SK-N-SH treated with all-trans-retinoic acid at 6 μM for 48 hours (cell line): ENCODE results near the gene LPP.

Experiments used
- ATAC-seq: fragments of 200-7000 bp; cut with Tn5 transposase; 3 replicates; pipeline ENCODE4 v1.9.1; 2020; ENCODE audit warnings: mild to moderate bottlenecking, moderate library complexity
- ARNTL ChIP-seq: fragments of 450-650 bp; formaldehyde crosslinking; IDR thresholded peaks from 2 replicates; pipeline ENCODE4 v1.5.0; 2020; ENCODE audit warnings: low read depth, mild to moderate bottlenecking, moderate library complexity, borderline replicate concordance
- BACH2 ChIP-seq: fragments of 250-450 bp; sonication (Bioruptor Pico); IDR thresholded peaks from 2 replicates; pipeline ENCODE4 v1.9.0; 2021; ENCODE audit warnings: mild to moderate bottlenecking, borderline replicate concordance
- CREB5 ChIP-seq: fragments of 250-450 bp; sonication (Bioruptor Pico); IDR thresholded peaks from 2 replicates; pipeline ENCODE4 v1.5.1; 2020; ENCODE audit warnings: low read depth, mild to moderate bottlenecking, moderate library complexity
- CSDC2 ChIP-seq: fragments of 250-450 bp; sonication (Bioruptor Pico); IDR thresholded peaks from 2 replicates; pipeline ENCODE4 v1.5.0; 2020; ENCODE audit warnings: mild to moderate bottlenecking, moderate library complexity
- ESRRG ChIP-seq: fragments of 250-450 bp; sonication (Bioruptor Pico); IDR thresholded peaks from 2 replicates; pipeline ENCODE4 v1.6.1; 2021; ENCODE audit warnings: mild to moderate bottlenecking
- GLIS3 ChIP-seq: fragments of 250-450 bp; sonication (Bioruptor Pico); IDR thresholded peaks from 2 replicates; pipeline ENCODE4 v1.5.0; 2020; ENCODE audit warnings: mild to moderate bottlenecking, moderate library complexity
- OSR1 ChIP-seq: fragments of 250-450 bp; sonication (Bioruptor Pico); IDR thresholded peaks from 2 replicates; pipeline ENCODE4 v1.8.0; 2022; ENCODE audit warnings: moderate library complexity, mild to moderate bottlenecking, inconsistent platforms
- PATZ1 ChIP-seq: fragments of 250-450 bp; sonication (Bioruptor Pico); IDR thresholded peaks from 2 replicates; pipeline ENCODE4 v1.8.0; 2020; ENCODE audit warnings: mild to moderate bottlenecking, moderate library complexity, borderline replicate concordance
- POU6F1 ChIP-seq: fragments of 250-450 bp; sonication (Bioruptor Pico); IDR thresholded peaks from 2 replicates; pipeline ENCODE4 v1.8.0; 2021; ENCODE audit warnings: low read depth, mild to moderate bottlenecking, moderate library complexity, borderline replicate concordance
- PPARA ChIP-seq: fragments of 250-450 bp; sonication (Bioruptor Pico); IDR thresholded peaks from 2 replicates; pipeline ENCODE4 v1.5.0; 2020; ENCODE audit warnings: mild to moderate bottlenecking, borderline replicate concordance
- RARB ChIP-seq: fragments of 250-450 bp; sonication (Bioruptor Pico); IDR thresholded peaks from 2 replicates; pipeline ENCODE4 v1.8.0; 2021; ENCODE audit warnings: mild to moderate bottlenecking, moderate library complexity
- SNAI2 ChIP-seq: fragments of 250-450 bp; sonication (Bioruptor Pico); IDR thresholded peaks from 2 replicates; pipeline ENCODE4 v1.5.0; 2020; ENCODE audit warnings: mild to moderate bottlenecking, moderate library complexity
- TCF4 ChIP-seq: fragments of 250-450 bp; sonication (Bioruptor Pico); IDR thresholded peaks from 2 replicates; pipeline ENCODE4 v1.8.0; 2021; ENCODE audit warnings: mild to moderate bottlenecking, moderate library complexity, borderline replicate concordance
- TOX ChIP-seq: fragments of 250-450 bp; sonication (Bioruptor Pico); IDR thresholded peaks from 2 replicates; pipeline ENCODE4 v1.8.0; 2021; ENCODE audit warnings: mild to moderate bottlenecking, moderate library complexity, borderline replicate concordance
- TSHZ2 ChIP-seq: fragments of 250-450 bp; sonication (Bioruptor Pico); IDR thresholded peaks from 2 replicates; pipeline ENCODE4 v1.5.0; 2020; ENCODE audit warnings: mild to moderate bottlenecking, moderate library complexity
- ZC3H10 ChIP-seq: fragments of 250-450 bp; sonication (Bioruptor Pico); IDR thresholded peaks from 2 replicates; pipeline ENCODE4 v1.5.1; 2021; ENCODE audit warnings: mild to moderate bottlenecking, moderate library complexity
- ZFP3 ChIP-seq: fragments of 250-450 bp; sonication (Bioruptor Pico); IDR thresholded peaks from 2 replicates; pipeline ENCODE4 v1.5.0; 2020; ENCODE audit warnings: mild to moderate bottlenecking, moderate library complexity
- ZFP30 ChIP-seq: fragments of 450-650 bp; formaldehyde crosslinking; IDR thresholded peaks from 2 replicates; pipeline ENCODE4 v1.5.0; 2022; ENCODE audit warnings: mild to moderate bottlenecking, moderate library complexity
- ZNF565 ChIP-seq: fragments of 450-650 bp; formaldehyde crosslinking; conservative IDR thresholded peaks from 2 replicates; pipeline ENCODE4 v1.5.0; 2020; ENCODE audit warnings: low read depth, mild to moderate bottlenecking, moderate library complexity

Gene LPP

GRCh38 chr3:188792793-188793192 lies 638.8 kb downstream of the LPP start (continued):
- no peak for TF ChIP-seq PPARA
- TF ChIP-seq OSR1 (CRISPR knock-in tag), result no peak

GRCh38 chr3:188796122-188796631 lies 642.2 kb downstream of the LPP start:
- peak; percentile 70 for ATAC-seq

GRCh38 chr3:188797045-188797444 lies 643.1 kb downstream of the LPP start:
- TF ChIP-seq PPARA, result no peak
- no peak for TF ChIP-seq ZC3H10 (CRISPR knock-in tag)
- TF ChIP-seq ZNF565 (CRISPR knock-in tag), result no peak
- no peak for TF ChIP-seq TOX (CRISPR knock-in tag)
- TF ChIP-seq, all 23 proteins: peak for 0
- ATAC-seq, result no peak

More at GRCh38 chr3:188796122-188796631, 642.2 kb downstream of the LPP start:
- no peak for TF ChIP-seq ARNTL
- no peak for TF ChIP-seq CREB5 (CRISPR knock-in tag)
- no peak for TF ChIP-seq SNAI2
- TF ChIP-seq TOX (CRISPR knock-in tag), result no peak
- TF ChIP-seq PATZ1 (CRISPR knock-in tag), result no peak
- peak; percentile 80 for TF ChIP-seq ZFP3 (CRISPR knock-in tag)

GRCh38 chr3:188798556-188799145 lies 644.7 kb downstream of the LPP start:
- TF ChIP-seq TCF4 (no peak), PPARA (no peak)
- TF ChIP-seq, all 23 proteins: peak for 0
- ATAC-seq, result no peak

GRCh38 chr3:188801393-188801792 lies 647.4 kb downstream of the LPP start:
- no peak for TF ChIP-seq PATZ1 (CRISPR knock-in tag)
- TF ChIP-seq TCF4, result no peak
- TF ChIP-seq TSHZ2 (CRISPR knock-in tag), result no peak
- TF ChIP-seq PPARA, result no peak
- TF ChIP-seq BACH2 (CRISPR knock-in tag), result no peak
- TF ChIP-seq ZNF565 (CRISPR knock-in tag), result no peak
- TF ChIP-seq ESRRG, result no peak
- TF ChIP-seq ZFP30 (CRISPR knock-in tag), result no peak
- no peak for TF ChIP-seq ZFP3 (CRISPR knock-in tag)
- no peak for TF ChIP-seq GLIS3
- TF ChIP-seq ZC3H10 (CRISPR knock-in tag), result no peak
- no peak for TF ChIP-seq POU6F1 (CRISPR knock-in tag)
- TF ChIP-seq RARB, result no peak
- TF ChIP-seq CSDC2 (CRISPR knock-in tag), result no peak
- no peak for TF ChIP-seq CREB5 (CRISPR knock-in tag)
- TF ChIP-seq OSR1 (CRISPR knock-in tag), result no peak
- TF ChIP-seq, all 23 proteins: peak for 0
- no peak for ATAC-seq
